Measurements from ENCODE around the gene OTOP1.
A peak's percentile ranks its signal among the peaks of the same experiment; 100 is the strongest.
"Not testable (repeated sequence)": the region's sequence is repeated elsewhere in the genome, so short reads cannot be mapped to it uniquely, and the experiment has no call there.

The OTOP1 gene

GRCh38 chr4:4267981-4268380, 41.3 kb upstream of the OTOP1 start:
- DNase-seq (ENCODE audit: low read depth): no peak
- no peak overlapping the region for H3K4me3 ChIP-seq (ENCODE audit: low read depth, low read length)
- TF ChIP-seq CTCF (IDR thresholded peaks at IDR 0.05; ENCODE audit: low read depth, low read length, missing control alignments): no peak

- TF ChIP-seq CTCF (IDR thresholded peaks at IDR 0.05; ENCODE audit: low read depth, low read length, missing control alignments): peak; percentile 39
- H3K4me3 ChIP-seq (ENCODE audit: low read depth, low read length): no peak overlapping the region
- DNase-seq (ENCODE audit: low read depth): peak; percentile 39
Measured at GRCh38 chr4:4260185-4260751, 33.5 kb upstream of the OTOP1 start.

- no peak for DNase-seq (ENCODE audit: low read depth)
- no peak for TF ChIP-seq CTCF (IDR thresholded peaks at IDR 0.05; ENCODE audit: low read depth, low read length, missing control alignments)
- no peak overlapping the region for H3K4me3 ChIP-seq (ENCODE audit: low read depth, low read length)
Measured at GRCh38 chr4:4259484-4260100, 32.9 kb upstream of the OTOP1 start.

GRCh38 chr4:4257705-4258104, 31.0 kb upstream of the OTOP1 start:
- DNase-seq (ENCODE audit: low read depth); H3K4me3 ChIP-seq (ENCODE audit: low read depth, low read length): not testable (repeated sequence)

- no peak for TF ChIP-seq CTCF (IDR thresholded peaks at IDR 0.05; ENCODE audit: low read depth, low read length, missing control alignments)
- no peak overlapping the region for H3K4me3 ChIP-seq (ENCODE audit: low read depth, low read length)
- DNase-seq (ENCODE audit: low read depth): no peak
Measured at GRCh38 chr4:4256799-4257198, 30.1 kb upstream of the OTOP1 start.

- H3K4me3 ChIP-seq (ENCODE audit: low read depth, low read length): no peak overlapping the region
- no peak for TF ChIP-seq CTCF (IDR thresholded peaks at IDR 0.05; ENCODE audit: low read depth, low read length, missing control alignments)
- DNase-seq (ENCODE audit: low read depth): no peak
Measured at GRCh38 chr4:4254666-4255065, 27.9 kb upstream of the OTOP1 start.

GRCh38 chr4:4254199-4254598, 27.5 kb upstream of the OTOP1 start:
- DNase-seq (ENCODE audit: low read depth): no peak
- H3K4me3 ChIP-seq (ENCODE audit: low read depth, low read length): no peak overlapping the region
- TF ChIP-seq CTCF (IDR thresholded peaks at IDR 0.05; ENCODE audit: low read depth, low read length, missing control alignments): no peak

All from GM12864 (cell line).